HG03066 (cell line): ENCODE data around the gene HSPG2.
"Not testable (repeated sequence)": the region's sequence is repeated elsewhere in the genome, so short reads cannot be mapped to it uniquely, and the experiment has no call there.

Experiments used
- ATAC-seq: cut with Tn5 transposase; IDR thresholded peaks from one replicate; pipeline ENCODE4 v1.9.1; 2021; ENCODE audit warnings: low read depth; ENCODE audit not compliant: unreplicated experiment

HSPG2 gene

GRCh38 chr1:21956720-21957552 is 19.8 kb upstream of the HSPG2 start:
- ATAC-seq = no peak

- ATAC-seq = no peak
These were observed 18.6 kb upstream of the HSPG2 start for GRCh38 chr1:21955501-21956281.

- no peak for ATAC-seq
These were observed 17.9 kb upstream of the HSPG2 start for GRCh38 chr1:21955058-21955457.

GRCh38 chr1:21952786-21953520 is 15.8 kb upstream of the HSPG2 start:
- no peak for ATAC-seq

GRCh38 chr1:21951226-21951870 is 14.2 kb upstream of the HSPG2 start:
- ATAC-seq = no peak

- no peak for ATAC-seq
These were observed 13.6 kb upstream of the HSPG2 start for GRCh38 chr1:21950734-21951133.

GRCh38 chr1:21946836-21947587 is 9.9 kb upstream of the HSPG2 start:
- no peak for ATAC-seq

GRCh38 chr1:21944733-21945073 is 7.6 kb upstream of the HSPG2 start:
- no peak for ATAC-seq

GRCh38 chr1:21942959-21943640 is 6.0 kb upstream of the HSPG2 start:
- ATAC-seq = not testable (repeated sequence)

GRCh38 chr1:21942464-21942863 is 5.4 kb upstream of the HSPG2 start:
- ATAC-seq = no peak

GRCh38 chr1:21941370-21941769 is 4.3 kb upstream of the HSPG2 start:
- no peak for ATAC-seq

GRCh38 chr1:21940492-21940891 is 3.4 kb upstream of the HSPG2 start:
- ATAC-seq = no peak

GRCh38 chr1:21939650-21940374 is 2.7 kb upstream of the HSPG2 start:
- ATAC-seq = no peak

- ATAC-seq = no peak
These were observed 1.8 kb upstream of the HSPG2 start for GRCh38 chr1:21938732-21939538.

GRCh38 chr1:21937372-21938121 is 437 bp upstream of the HSPG2 start:
- peak; percentile 62 for ATAC-seq

GRCh38 chr1:21936366-21937031 is 611 bp downstream of the HSPG2 start:
- ATAC-seq = no peak

- ATAC-seq = no peak
These were observed 1.2 kb downstream of the HSPG2 start for GRCh38 chr1:21935891-21936365.
